GM12878 (cell line): ENCODE data around the gene SHROOM3. TPM values are rescaled to one million over a fixed set of nuclear protein-coding genes. Genes with fewer than 3 reads are reported as not detected.

Experiments used
- BCL3 ChIP-seq: IDR thresholded peaks from 2 replicates; pipeline ENCODE4 v1.6.1; 2011; ENCODE audit warnings: borderline replicate concordance, low read depth, mild to moderate bottlenecking, moderate library complexity, low read length; ENCODE audit not compliant: insufficient read depth, poor library complexity, severe bottlenecking
- BHLHE40 ChIP-seq, 2 experiments: fragments of 450-650 bp in 1 of 2; IDR thresholded peaks; 2 replicates each; pipeline ENCODE4 v1.6.1; 2011 to 2017; ENCODE audit warnings: low read depth in 2 of 2, borderline replicate concordance in 1 of 2, improper control_type of control experiment in 1 of 2, low read length in 1 of 2, mild to moderate bottlenecking in 1 of 2
- BMI1 ChIP-seq: fragments of 450-650 bp; IDR thresholded peaks from 2 replicates; pipeline ENCODE4 v1.6.1; 2016; ENCODE audit warnings: mild to moderate bottlenecking, moderate library complexity, borderline replicate concordance
- CREB1 ChIP-seq: IDR thresholded peaks from 2 replicates; pipeline ENCODE4 v1.6.1; 2012; ENCODE audit warnings: low read depth, mild to moderate bottlenecking, inconsistent platforms
- DPF2 ChIP-seq: fragments of 450-650 bp; IDR thresholded peaks from 2 replicates; pipeline ENCODE4 v1.6.1; 2017; ENCODE audit warnings: mild to moderate bottlenecking
- ESRRA ChIP-seq: IDR thresholded peaks from 2 replicates; pipeline ENCODE4 v1.6.1; 2012; ENCODE audit warnings: mild to moderate bottlenecking, low read length, improper control_type of control experiment
- HSF1 ChIP-seq: fragments of 150-350 bp; IDR thresholded peaks from 2 replicates; pipeline ENCODE4 v1.6.1; 2014; ENCODE audit warnings: mild to moderate bottlenecking, low read depth, low read length
- RUNX3 ChIP-seq: IDR thresholded peaks from 2 replicates; pipeline ENCODE4 v1.6.1; 2012; ENCODE audit warnings: low read length, inconsistent platforms
- TCF3 ChIP-seq: IDR thresholded peaks from 2 replicates; pipeline ENCODE4 v1.6.1; 2012; ENCODE audit warnings: low read depth, mild to moderate bottlenecking, low read length, borderline replicate concordance; ENCODE audit not compliant: insufficient read depth
- ZNF24 ChIP-seq: fragments of 450-650 bp; IDR thresholded peaks from 2 replicates; pipeline ENCODE4 v1.6.1; 2017; ENCODE audit warnings: antibody characterized with exemption, mild to moderate bottlenecking
- polyA plus RNA-seq, 11 experiments: library from polyadenylated mRNA; depleted of rRNA in 4 of 11; unstranded in 6 of 11; stranded (reverse) in 5 of 11; fragments of >200 nt; fragmentation: Nextera tagmentation in 4 of 11; fragmentation: Illumina TruSeq in 1 of 11; extraction: Ambion mirVana in 4 of 11; extraction: Trizol in 1 of 11; gene quantifications; 1 replicate in 1 of 11; 2 replicates in 10 of 11; pipeline versions ENCODE4 v1.2.1 to v1.2.3, GENCODE V29; 2011 to 2016; ENCODE audit warnings: inconsistent platforms in 2 of 11, missing spikeins in 2 of 11, low read depth in 1 of 11
- total RNA-seq, 4 experiments: library from RNA; depleted of rRNA in 3 of 4; stranded (reverse); fragments of >200 nt in 3 of 4; fragmentation: Illumina TruSeq in 1 of 4; extraction: Trizol in 1 of 4; gene quantifications; 2 replicates each; pipeline versions ENCODE4 v1.2.1 to v1.2.3, GENCODE V29; 2013 to 2021
- TF ChIP-seq, protein P1 (sequence below): IDR thresholded peaks from 2 replicates; pipeline ENCODE4 v1.6.1; 2012; ENCODE audit warnings: low read length, inconsistent platforms

Gene SHROOM3
- total and polyA plus RNA-seq, 10 of the 15 experiments (the other 5 are each of a cell fraction or from before 2014, with no cell fraction given), result under 0.01 to 0.29 (median 0.08) TPM; not detected in 1

GRCh38 chr4:76579596-76580375, 144.8 kb downstream of the SHROOM3 start (continued):
- TF ChIP-seq RUNX3 (no peak), HSF1 (no peak), BCL3 (no peak), ZNF24 (no peak), TCF3 (no peak), BMI1 (no peak), BHLHE40 (IDR thresholded peaks at IDR 0.05; ENCODE audit: borderline replicate concordance in 1 of 2, low read depth in 2 of 2, low read length in 1 of 2) (no peak), ESRRA (no peak), DPF2 (no peak), CREB1 (no peak)
- TF ChIP-seq, protein P1, sequence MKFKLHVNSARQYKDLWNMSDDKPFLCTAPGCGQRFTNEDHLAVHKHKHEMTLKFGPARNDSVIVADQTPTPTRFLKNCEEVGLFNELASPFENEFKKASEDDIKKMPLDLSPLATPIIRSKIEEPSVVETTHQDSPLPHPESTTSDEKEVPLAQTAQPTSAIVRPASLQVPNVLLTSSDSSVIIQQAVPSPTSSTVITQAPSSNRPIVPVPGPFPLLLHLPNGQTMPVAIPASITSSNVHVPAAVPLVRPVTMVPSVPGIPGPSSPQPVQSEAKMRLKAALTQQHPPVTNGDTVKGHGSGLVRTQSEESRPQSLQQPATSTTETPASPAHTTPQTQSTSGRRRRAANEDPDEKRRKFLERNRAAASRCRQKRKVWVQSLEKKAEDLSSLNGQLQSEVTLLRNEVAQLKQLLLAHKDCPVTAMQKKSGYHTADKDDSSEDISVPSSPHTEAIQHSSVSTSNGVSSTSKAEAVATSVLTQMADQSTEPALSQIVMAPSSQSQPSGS, result no peak
- TF ChIP-seq, all 136 proteins: peak for 0
